Measurements from ENCODE around the gene SLC2A2.
A peak's percentile ranks its signal among the peaks of the same experiment; 100 is the strongest.
"Not testable (repeated sequence)": the region's sequence is repeated elsewhere in the genome, so short reads cannot be mapped to it uniquely, and the experiment has no call there.

SLC2A2 gene

GRCh38 chr3:170985304-170985703 lies 41.2 kb downstream of the SLC2A2 start:
- no peak for DNase-seq (ENCODE audit: low spot score)

- DNase-seq (ENCODE audit: low spot score) = no peak
These were observed 43.8 kb downstream of the SLC2A2 start for GRCh38 chr3:170982733-170983132.

GRCh38 chr3:170980399-170980798 lies 46.1 kb downstream of the SLC2A2 start:
- DNase-seq (ENCODE audit: low spot score) = no peak

GRCh38 chr3:170977949-170978745 lies 48.4 kb downstream of the SLC2A2 start:
- no peak for DNase-seq (ENCODE audit: low spot score)

- no peak for DNase-seq (ENCODE audit: low spot score)
These were observed 50.4 kb downstream of the SLC2A2 start for GRCh38 chr3:170976190-170976519.

- DNase-seq (ENCODE audit: low spot score) = no peak
These were observed 51.0 kb downstream of the SLC2A2 start for GRCh38 chr3:170975283-170976189.

GRCh38 chr3:170974872-170975271 lies 51.6 kb downstream of the SLC2A2 start:
- no peak for DNase-seq (ENCODE audit: low spot score)

- not testable (repeated sequence) for DNase-seq (ENCODE audit: low spot score)
These were observed 53.6 kb downstream of the SLC2A2 start for GRCh38 chr3:170972917-170973316.

- DNase-seq (ENCODE audit: low spot score) = no peak
These were observed 59.4 kb downstream of the SLC2A2 start for GRCh38 chr3:170967126-170967525.

GRCh38 chr3:170966495-170966894 lies 60.0 kb downstream of the SLC2A2 start:
- no peak for DNase-seq (ENCODE audit: low spot score)

- no peak for DNase-seq (ENCODE audit: low spot score)
These were observed 64.1 kb downstream of the SLC2A2 start for GRCh38 chr3:170962411-170962810.

- peak; percentile 30 for DNase-seq (ENCODE audit: low spot score)
These were observed 64.7 kb downstream of the SLC2A2 start for GRCh38 chr3:170961616-170962400.

GRCh38 chr3:170959457-170959856 lies 67.1 kb downstream of the SLC2A2 start:
- DNase-seq (ENCODE audit: low spot score) = no peak

GRCh38 chr3:170956647-170957046 lies 69.9 kb downstream of the SLC2A2 start:
- DNase-seq (ENCODE audit: low spot score) = no peak

- DNase-seq (ENCODE audit: low spot score) = no peak
These were observed 72.8 kb downstream of the SLC2A2 start for GRCh38 chr3:170953736-170954135.

- DNase-seq (ENCODE audit: low spot score) = no peak
These were observed 73.3 kb downstream of the SLC2A2 start for GRCh38 chr3:170953229-170953628.

GRCh38 chr3:170949211-170949610 lies 77.3 kb downstream of the SLC2A2 start:
- no peak for DNase-seq (ENCODE audit: low spot score)

GRCh38 chr3:170947018-170947769 lies 79.3 kb downstream of the SLC2A2 start:
- DNase-seq (ENCODE audit: low spot score) = no peak

Data from D341Med (cell line).